Panc1 (cell line): ENCODE results near the gene GNS.

Experiments
- CTCF ChIP-seq: fragments of 450-650 bp; IDR thresholded peaks from 2 replicates; pipeline ENCODE4 v1.5.1; 2017; ENCODE audit warnings: mild to moderate bottlenecking
- POLR2AphosphoS5 ChIP-seq: IDR thresholded peaks from 2 replicates; pipeline ENCODE4 v1.6.1; 2012; ENCODE audit warnings: mild to moderate bottlenecking, low read depth, low read length, moderate library complexity
- REST ChIP-seq, 2 experiments: IDR thresholded peaks; 2 replicates each; pipeline ENCODE4 v1.6.1; 2011 to 2012; ENCODE audit warnings: low read depth in 2 of 2, control low read depth in 1 of 2, low read length in 1 of 2, mild to moderate bottlenecking in 1 of 2, moderate library complexity in 1 of 2; ENCODE audit not compliant: insufficient read depth in 1 of 2
- SIN3A ChIP-seq: IDR thresholded peaks from 2 replicates; pipeline ENCODE4 v1.6.1; 2012; ENCODE audit warnings: low read depth, mild to moderate bottlenecking, low read length, moderate library complexity, borderline replicate concordance; ENCODE audit not compliant: insufficient read depth
- TCF7L2 ChIP-seq: IDR thresholded peaks from 2 replicates; pipeline ENCODE4 v1.6.1; 2011; ENCODE audit warnings: mild to moderate bottlenecking, low read depth, low read length, inconsistent platforms

GRCh38 chr12:64759035-64759894, at the start of gene GNS:
- TF ChIP-seq SIN3A (peak; percentile 92), CTCF (no peak), TCF7L2 (0 out of 2 replicates have a peak, but pooled peaks have one; percentile 16), REST (IDR thresholded peaks at IDR 0.05; ENCODE audit: insufficient read depth in 1 of 2, low read depth in 2 of 2, low read length in 1 of 2) (no peak), POLR2AphosphoS5 (peak; percentile 52; the same call in 1 of the 2 replicates)
